ENCODE measurements around the gene TIMP3. TPM values are rescaled to one million over a fixed set of nuclear protein-coding genes. Genes with fewer than 3 reads are reported as not detected.
"Not testable (repeated sequence)": the region's sequence is repeated elsewhere in the genome, so short reads cannot be mapped to it uniquely, and the experiment has no call there.

Gene TIMP3
- total and polyA plus RNA-seq, 8 donors = 30.4 to 248 (median 107) TPM

DNA sequence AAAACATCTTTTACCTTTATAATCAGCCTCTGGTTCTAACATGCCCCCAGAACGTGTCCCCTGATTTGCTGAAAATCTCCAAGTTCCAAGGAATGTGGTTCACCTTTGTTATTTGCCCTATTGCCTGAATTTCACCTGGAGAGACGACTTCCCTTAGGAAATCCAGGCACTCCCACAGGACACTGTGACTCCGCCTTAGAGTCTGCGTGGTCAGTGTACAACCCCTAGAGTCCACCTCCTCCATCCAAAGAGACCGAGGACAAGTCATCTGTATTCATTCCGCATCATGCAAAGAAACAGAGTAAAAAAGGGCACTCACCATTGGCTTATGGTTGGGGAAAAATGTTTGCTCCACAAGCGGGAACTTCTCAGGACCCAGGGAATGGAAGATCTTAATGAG, 63.1 kb downstream of the TIMP3 start:
- intact Hi-C loops (cut with DNase I; ENCODE audit: low total_unique reads) = no loop called here
- Histone ChIP-seq H3K4me3 (no peak overlapping the region), H3K27me3 (no peaks in the 10 kb centered on the region), H3K27ac (no peak overlapping the region), H3K4me1 (no peaks in the 10 kb centered on the region), H3K36me3 (peaks cover 6 to 28% (median 20%) of the 10 kb centered on the region in 4 donors), H3K9me3 (no peaks in the 10 kb centered on the region)
- DNase-seq = no peak
- WGBS, 5 donors = 68 to 81% (median 73%) methylated on average over 7 of the region's 7 CpGs
- TF ChIP-seq EP300 (IDR thresholded peaks at IDR 0.05) (no peak), CTCF (IDR thresholded peaks at IDR 0.05) (no peak), POLR2AphosphoS5 (IDR thresholded peaks at IDR 0.05) (no peak), POLR2A (IDR thresholded peaks at IDR 0.05) (no peak)

- Histone ChIP-seq H3K4me1 (no peaks in the 10 kb centered on the region), H3K27ac (no peak overlapping the region), H3K36me3 (peaks cover 0 to 5% (median 0%) of the 10 kb centered on the region in 4 donors), H3K27me3 (no peaks in the 10 kb centered on the region), H3K9me3 (no peaks in the 10 kb centered on the region), H3K4me3 (no peak overlapping the region)
- TF ChIP-seq POLR2AphosphoS5 (IDR thresholded peaks at IDR 0.05) = no peak
- no peak for TF ChIP-seq POLR2A (IDR thresholded peaks at IDR 0.05)
- TF ChIP-seq CTCF (IDR thresholded peaks at IDR 0.05) = no peak
- TF ChIP-seq EP300 (IDR thresholded peaks at IDR 0.05) = no peak
- DNase-seq = no peak
- WGBS, 5 donors = 74 to 82% (median 76%) methylated on average over 4 of the region's 4 CpGs
- intact Hi-C loops (cut with DNase I; ENCODE audit: low total_unique reads) = no loop called here
These were observed 65.4 kb downstream of the TIMP3 start for GRCh38 chr22:32866953-32867352.

DNA sequence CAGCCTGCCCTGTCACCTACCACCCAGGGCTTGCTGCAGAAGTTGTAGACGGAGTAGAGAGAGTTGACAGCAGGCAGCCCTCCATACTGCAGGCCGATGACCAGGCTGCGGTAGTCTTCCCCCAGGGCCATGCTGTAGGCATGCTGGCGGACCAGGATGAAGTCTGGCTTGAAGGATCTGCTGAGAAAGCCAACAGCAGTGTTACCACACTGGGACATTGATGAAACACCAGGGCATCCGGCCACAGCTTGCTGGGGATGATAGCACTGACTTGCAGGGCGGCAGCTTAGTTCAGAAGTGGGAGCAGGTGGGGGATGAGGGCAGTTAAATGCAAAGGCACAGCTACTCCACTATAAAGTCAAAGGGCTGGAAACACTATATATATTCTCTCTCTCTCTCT, 67.4 kb downstream of the TIMP3 start:
- H3K27ac ChIP-seq = no peak overlapping the region
- intact Hi-C loops (cut with DNase I; ENCODE audit: low total_unique reads) = no loop called here
- H3K36me3 ChIP-seq = no peaks in the 10 kb centered on the region
- WGBS, 5 donors = 82 to 92% (median 87%) methylated on average over 6 of the region's 6 CpGs
- no peaks in the 10 kb centered on the region for H3K27me3 ChIP-seq
- no peak for DNase-seq
- H3K9me3 ChIP-seq = no peaks in the 10 kb centered on the region
- TF ChIP-seq EP300 (IDR thresholded peaks at IDR 0.05) = no peak
- TF ChIP-seq CTCF (IDR thresholded peaks at IDR 0.05) = no peak
- TF ChIP-seq POLR2A (IDR thresholded peaks at IDR 0.05) = no peak
- no peak for TF ChIP-seq POLR2AphosphoS5 (IDR thresholded peaks at IDR 0.05)
- H3K4me1 ChIP-seq = no peaks in the 10 kb centered on the region
- no peak overlapping the region for H3K4me3 ChIP-seq

- H3K27me3 ChIP-seq = no peaks in the 10 kb centered on the region
- no peak overlapping the region for H3K27ac ChIP-seq
- no peaks in the 10 kb centered on the region for H3K9me3 ChIP-seq
- TF ChIP-seq CTCF (IDR thresholded peaks at IDR 0.05) (no peak), POLR2A (IDR thresholded peaks at IDR 0.05) (no peak), POLR2AphosphoS5 (IDR thresholded peaks at IDR 0.05) (no peak), EP300 (IDR thresholded peaks at IDR 0.05) (no peak)
- no peak for DNase-seq
- intact Hi-C loops (cut with DNase I; ENCODE audit: low total_unique reads) = no loop called here
- H3K4me3 ChIP-seq = no peak overlapping the region
- no peaks in the 10 kb centered on the region for H3K36me3 ChIP-seq
- no peaks in the 10 kb centered on the region for H3K4me1 ChIP-seq
These were observed 69.0 kb downstream of the TIMP3 start for GRCh38 chr22:32870474-32870873.

DNA sequence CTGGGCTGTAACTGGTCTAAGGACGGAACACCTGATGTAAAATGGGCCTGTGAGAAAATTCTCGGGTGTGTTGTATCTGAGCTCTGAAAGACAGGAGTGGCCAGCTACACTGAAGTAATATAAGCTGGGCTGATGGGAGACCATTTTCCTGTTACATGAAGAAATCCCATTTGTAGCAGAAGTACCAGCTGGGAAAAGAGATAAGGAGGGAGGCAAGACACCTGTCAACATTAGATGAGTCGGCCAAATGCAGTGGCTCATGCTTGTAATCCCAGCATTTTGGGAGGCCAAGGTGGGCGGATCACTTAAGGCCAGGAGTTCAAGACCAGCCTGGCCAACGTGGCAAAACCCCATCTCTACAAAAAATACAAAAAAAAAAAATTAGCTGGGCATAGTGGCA, 72.1 kb downstream of the TIMP3 start:
- H3K4me3 ChIP-seq; H3K9me3 ChIP-seq; DNase-seq; H3K27me3 ChIP-seq; H3K27ac ChIP-seq; H3K36me3 ChIP-seq; H3K4me1 ChIP-seq; intact Hi-C loops (cut with DNase I; ENCODE audit: low total_unique reads): not testable (repeated sequence)
- 76 to 86% (median 80%) methylated on average over 5 of the region's 5 CpGs for WGBS, 5 donors

All from stomach (tissue), 9 donors.